Kidney epithelial cell (primary cell): ENCODE measurements around the gene CKAP5. TPM values are rescaled to one million over a fixed set of nuclear protein-coding genes. Genes with fewer than 3 reads are reported as not detected.

Experiments
- DNase-seq: peaks from one replicate; pipeline ENCODE4 v3.0.0-alpha.2; 2010; ENCODE audit warnings: low read depth
- H3K27me3 ChIP-seq: 2 replicates; pipeline ENCODE4 v1.6.0; 2011; ENCODE audit warnings: low read length; ENCODE audit not compliant: control insufficient read depth, insufficient read depth
- H3K36me3 ChIP-seq: 2 replicates; pipeline ENCODE4 v1.5.1; 2011; ENCODE audit warnings: low read length; ENCODE audit not compliant: control insufficient read depth, insufficient read depth
- H3K4me3 ChIP-seq: 2 replicates; pipeline ENCODE4 v1.5.1; 2011; ENCODE audit warnings: low read depth, mild to moderate bottlenecking, control low read depth, low read length
- total RNA-seq: library from RNA; depleted of rRNA; stranded (reverse); fragments of >200 nt; gene quantifications from 2 replicates; pipeline ENCODE4 v1.2.3, GENCODE V29; 2015
- TF ChIP-seq, protein P1 (sequence below): IDR thresholded peaks from 2 replicates; pipeline ENCODE4 v1.5.1; 2011; ENCODE audit warnings: mild to moderate bottlenecking, moderate library complexity, low read length, control low read depth, inconsistent platforms; ENCODE audit not compliant: insufficient read depth, poor library complexity, severe bottlenecking

Gene CKAP5
- total RNA-seq, 1 donor from 2014 or later, result 44.6 TPM

DNA sequence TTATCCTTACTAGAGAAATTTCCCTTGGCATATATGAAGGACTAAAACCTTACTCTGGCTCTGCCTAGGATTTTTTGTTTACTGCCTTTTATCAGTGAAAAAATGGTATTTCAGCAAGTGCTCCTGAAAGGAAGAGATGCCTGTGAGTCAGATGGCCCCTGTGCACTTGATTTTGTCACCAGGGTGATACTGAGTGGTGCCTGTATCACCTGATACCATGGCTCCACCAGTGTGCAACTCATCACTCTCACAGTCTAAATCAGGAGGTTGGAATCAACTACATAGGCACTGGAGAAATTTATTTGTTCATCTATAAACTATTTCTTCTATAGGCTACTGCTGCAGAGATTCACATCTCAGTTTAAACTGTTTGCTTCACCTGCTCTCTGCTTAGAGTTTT is 83.8 kb downstream of the CKAP5 start:
- TF ChIP-seq, protein P1, sequence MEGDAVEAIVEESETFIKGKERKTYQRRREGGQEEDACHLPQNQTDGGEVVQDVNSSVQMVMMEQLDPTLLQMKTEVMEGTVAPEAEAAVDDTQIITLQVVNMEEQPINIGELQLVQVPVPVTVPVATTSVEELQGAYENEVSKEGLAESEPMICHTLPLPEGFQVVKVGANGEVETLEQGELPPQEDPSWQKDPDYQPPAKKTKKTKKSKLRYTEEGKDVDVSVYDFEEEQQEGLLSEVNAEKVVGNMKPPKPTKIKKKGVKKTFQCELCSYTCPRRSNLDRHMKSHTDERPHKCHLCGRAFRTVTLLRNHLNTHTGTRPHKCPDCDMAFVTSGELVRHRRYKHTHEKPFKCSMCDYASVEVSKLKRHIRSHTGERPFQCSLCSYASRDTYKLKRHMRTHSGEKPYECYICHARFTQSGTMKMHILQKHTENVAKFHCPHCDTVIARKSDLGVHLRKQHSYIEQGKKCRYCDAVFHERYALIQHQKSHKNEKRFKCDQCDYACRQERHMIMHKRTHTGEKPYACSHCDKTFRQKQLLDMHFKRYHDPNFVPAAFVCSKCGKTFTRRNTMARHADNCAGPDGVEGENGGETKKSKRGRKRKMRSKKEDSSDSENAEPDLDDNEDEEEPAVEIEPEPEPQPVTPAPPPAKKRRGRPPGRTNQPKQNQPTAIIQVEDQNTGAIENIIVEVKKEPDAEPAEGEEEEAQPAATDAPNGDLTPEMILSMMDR, result no peak
- H3K36me3 ChIP-seq, result peaks cover 3% of the 10 kb centered on the region
- H3K4me3 ChIP-seq, result no peak overlapping the region
- no peaks in the 10 kb centered on the region for H3K27me3 ChIP-seq
- no peak for DNase-seq

DNA sequence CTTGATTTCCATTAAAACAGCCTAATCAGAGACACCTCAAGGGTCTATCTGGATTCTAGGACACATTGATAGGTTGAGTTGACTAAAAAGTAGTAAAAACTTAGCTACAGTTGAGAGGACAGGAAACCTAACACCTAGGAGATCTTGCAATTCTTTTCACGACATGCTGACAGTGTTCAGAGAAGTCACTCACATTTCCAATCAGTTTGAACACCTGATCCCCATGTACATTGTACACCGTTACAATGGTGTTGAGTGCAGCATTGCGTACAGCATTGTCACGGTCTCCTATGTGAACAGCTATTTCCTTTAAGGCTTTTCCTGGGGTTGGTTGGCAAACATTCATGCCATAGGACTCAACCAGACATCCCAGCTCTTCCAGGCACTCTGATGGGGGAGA is 84.3 kb downstream of the CKAP5 start:
- Histone ChIP-seq H3K4me3 (no peak overlapping the region), H3K27me3 (no peaks in the 10 kb centered on the region), H3K36me3 (peaks cover 3% of the 10 kb centered on the region)
- DNase-seq, result no peak
- TF ChIP-seq, protein P1, result no peak

DNA sequence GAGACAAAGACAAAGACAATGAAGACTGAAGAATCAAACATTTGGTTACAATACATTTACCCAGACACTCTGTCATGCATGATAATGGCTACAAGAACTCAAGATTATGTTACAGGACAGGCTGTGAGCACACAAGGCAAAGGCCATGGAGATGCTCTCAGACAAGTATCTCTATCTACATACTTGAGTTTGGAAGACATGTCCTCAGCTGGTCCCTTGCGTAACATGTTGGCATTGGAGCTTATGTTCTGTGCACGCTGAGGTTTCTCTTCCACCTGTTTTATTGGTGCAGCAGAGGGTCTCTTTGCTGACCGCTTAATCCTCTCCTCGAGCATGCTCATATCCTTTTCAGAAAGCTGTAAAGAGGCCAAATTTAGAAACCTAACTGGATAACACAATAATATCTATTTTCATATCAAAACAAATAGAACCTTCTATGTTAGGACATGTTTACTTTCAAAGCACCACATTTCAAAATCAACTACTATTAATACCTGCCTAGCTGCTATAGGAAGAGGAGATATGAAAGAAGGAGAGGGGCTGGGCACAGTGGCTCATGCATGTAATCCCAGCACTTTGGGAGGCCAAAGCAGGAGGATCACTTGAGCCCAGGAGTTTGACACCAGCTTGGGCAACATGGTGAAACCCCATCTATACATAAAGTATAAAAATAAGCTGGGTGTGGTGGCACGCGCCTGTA is 85.5 kb downstream of the CKAP5 start:
- TF ChIP-seq, protein P1, result no peak
- Histone ChIP-seq H3K36me3 (peaks cover 3% of the 10 kb centered on the region), H3K27me3 (no peaks in the 10 kb centered on the region), H3K4me3 (no peak overlapping the region)
- no peak for DNase-seq

DNA sequence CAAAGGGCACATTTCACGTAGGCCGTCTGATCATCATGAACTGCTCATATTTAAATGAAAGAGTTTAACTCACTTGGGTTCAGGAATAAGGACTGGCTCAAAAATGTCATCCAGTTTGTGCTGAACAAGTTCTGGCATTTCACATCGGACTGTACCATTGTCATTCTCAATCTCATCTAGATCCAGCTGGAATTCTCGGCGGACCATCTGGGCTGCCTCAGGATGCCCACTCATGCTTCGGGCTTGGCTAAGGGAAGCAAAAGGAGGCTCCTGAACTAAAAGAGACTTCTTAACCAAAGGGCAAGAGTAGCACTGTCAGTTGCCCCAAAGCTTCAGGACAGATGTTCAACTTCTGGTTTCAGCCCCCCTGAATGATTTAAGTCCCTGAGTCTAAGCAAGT is 86.9 kb downstream of the CKAP5 start:
- TF ChIP-seq, protein P1, result no peak
- H3K27me3 ChIP-seq, result no peaks in the 10 kb centered on the region
- H3K4me3 ChIP-seq, result no peak overlapping the region
- H3K36me3 ChIP-seq, result peaks cover 3% of the 10 kb centered on the region
- DNase-seq, result no peak

DNA sequence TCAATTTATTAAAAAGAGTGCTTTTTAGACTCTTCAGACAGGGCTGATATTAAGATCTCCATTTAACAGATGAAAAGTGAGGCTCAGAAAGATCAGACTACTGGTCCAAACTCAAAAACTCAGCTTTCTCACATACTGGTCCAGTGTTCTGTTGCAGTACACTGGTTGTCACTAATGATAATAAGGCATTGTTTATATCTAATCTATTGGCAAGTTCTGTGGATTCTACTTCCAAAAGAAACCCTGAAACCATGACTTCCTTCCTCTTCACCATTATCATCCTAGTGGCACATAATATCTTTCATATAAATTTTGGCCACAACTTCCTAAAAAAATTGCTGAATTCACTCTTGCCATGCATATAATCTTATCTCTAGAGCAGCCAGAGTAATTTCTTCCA is 90.1 kb downstream of the CKAP5 start:
- no peak for DNase-seq
- Histone ChIP-seq H3K27me3 (no peaks in the 10 kb centered on the region), H3K36me3 (peaks cover 3% of the 10 kb centered on the region), H3K4me3 (no peak overlapping the region)
- TF ChIP-seq, protein P1, result no peak

DNA sequence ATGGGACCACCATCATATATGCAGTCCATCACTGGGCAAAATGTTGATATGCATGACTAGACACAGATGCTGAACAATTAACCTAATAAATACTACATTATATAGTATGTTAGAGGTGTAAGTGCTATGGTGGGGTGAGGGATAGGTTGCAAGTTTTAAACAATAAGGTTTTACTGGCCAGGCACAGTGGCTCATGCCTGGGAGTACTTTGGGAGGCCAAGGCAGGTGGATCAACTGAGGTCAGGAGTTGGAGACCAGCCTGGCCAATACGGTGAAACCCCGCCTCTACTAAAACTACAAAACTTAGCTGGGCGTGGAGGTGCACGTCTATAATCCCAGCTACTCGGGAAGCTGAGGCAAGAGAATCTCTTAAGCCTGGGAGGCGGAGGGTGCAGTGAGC is 98.9 kb downstream of the CKAP5 start:
- TF ChIP-seq, protein P1, result no peak
- DNase-seq, result no peak
- Histone ChIP-seq H3K4me3 (no peak overlapping the region), H3K36me3 (no peaks in the 10 kb centered on the region), H3K27me3 (no peaks in the 10 kb centered on the region)
